ENCODE data around the gene BTN1A1. TPM values are rescaled to one million over a fixed set of nuclear protein-coding genes. Genes with fewer than 3 reads are reported as not detected.

Gene BTN1A1
- total and polyA plus RNA-seq, 9 of the 15 experiments (the other 6 are each of a cell fraction or from before 2014, with no cell fraction given): 0.01 to 0.15 (median 0.06) TPM; not detected in 4

- TF ChIP-seq, protein P1, sequence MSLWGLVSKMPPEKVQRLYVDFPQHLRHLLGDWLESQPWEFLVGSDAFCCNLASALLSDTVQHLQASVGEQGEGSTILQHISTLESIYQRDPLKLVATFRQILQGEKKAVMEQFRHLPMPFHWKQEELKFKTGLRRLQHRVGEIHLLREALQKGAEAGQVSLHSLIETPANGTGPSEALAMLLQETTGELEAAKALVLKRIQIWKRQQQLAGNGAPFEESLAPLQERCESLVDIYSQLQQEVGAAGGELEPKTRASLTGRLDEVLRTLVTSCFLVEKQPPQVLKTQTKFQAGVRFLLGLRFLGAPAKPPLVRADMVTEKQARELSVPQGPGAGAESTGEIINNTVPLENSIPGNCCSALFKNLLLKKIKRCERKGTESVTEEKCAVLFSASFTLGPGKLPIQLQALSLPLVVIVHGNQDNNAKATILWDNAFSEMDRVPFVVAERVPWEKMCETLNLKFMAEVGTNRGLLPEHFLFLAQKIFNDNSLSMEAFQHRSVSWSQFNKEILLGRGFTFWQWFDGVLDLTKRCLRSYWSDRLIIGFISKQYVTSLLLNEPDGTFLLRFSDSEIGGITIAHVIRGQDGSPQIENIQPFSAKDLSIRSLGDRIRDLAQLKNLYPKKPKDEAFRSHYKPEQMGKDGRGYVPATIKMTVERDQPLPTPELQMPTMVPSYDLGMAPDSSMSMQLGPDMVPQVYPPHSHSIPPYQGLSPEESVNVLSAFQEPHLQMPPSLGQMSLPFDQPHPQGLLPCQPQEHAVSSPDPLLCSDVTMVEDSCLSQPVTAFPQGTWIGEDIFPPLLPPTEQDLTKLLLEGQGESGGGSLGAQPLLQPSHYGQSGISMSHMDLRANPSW (CRISPR knock-in tag; IDR thresholded peaks at IDR 0.05): no peak
- TF ChIP-seq SUPT5H (IDR thresholded peaks at IDR 0.05) (no peak), PBX2 (CRISPR knock-in tag; IDR thresholded peaks at IDR 0.05; ENCODE audit: low read depth) (no peak), PBX2 (tag; conservative IDR thresholded peaks at IDR 0.05; ENCODE audit: low read depth) (no peak), ETV1 (tag; conservative IDR thresholded peaks at IDR 0.05; ENCODE audit: low read depth) (no peak; the same call in 1 of the 2 replicates), ZNF324 (CRISPR knock-in tag; IDR thresholded peaks at IDR 0.05) (no peak), CSDE1 (IDR thresholded peaks at IDR 0.05) (no peak), RFX1 (IDR thresholded peaks at IDR 0.05) (0 out of 2 replicates have a peak, but pooled peaks have one; percentile 5), CREM (IDR thresholded peaks at IDR 0.05; ENCODE audit: low read depth) (no peak), MTA3 (IDR thresholded peaks at IDR 0.05; ENCODE audit: borderline replicate concordance) (no peak)
These were observed 22.7 kb upstream of the BTN1A1 start (continued) for GRCh38 chr6:26477426-26477825.
